Glutamatergic neuron (in vitro differentiated cells): Measurements from ENCODE around the gene PAGR1. TPM values are rescaled to one million over a fixed set of nuclear protein-coding genes. Genes with fewer than 3 reads are reported as not detected.
"Not testable (repeated sequence)": the region's sequence is repeated elsewhere in the genome, so short reads cannot be mapped to it uniquely, and the experiment has no call there.

ENCODE experiments used
- DNase-seq: peaks from one replicate; pipeline ENCODE4 v3.0.0; 2022
- H3K27ac Mint-ChIP-seq: one replicate; pipeline ENCODE4 v1.8.0; 2020; ENCODE audit warnings: mild to moderate bottlenecking, mixed read lengths, inconsistent platforms; ENCODE audit not compliant: unreplicated experiment
- H3K27me3 Mint-ChIP-seq: one replicate; pipeline ENCODE4 v1.8.0; 2020; ENCODE audit warnings: mild to moderate bottlenecking, moderate library complexity, mixed read lengths, inconsistent platforms; ENCODE audit not compliant: unreplicated experiment
- H3K36me3 Mint-ChIP-seq: one replicate; pipeline ENCODE4 v1.8.0; 2020; ENCODE audit warnings: mild to moderate bottlenecking, mixed read lengths, inconsistent platforms; ENCODE audit not compliant: unreplicated experiment
- H3K4me1 Mint-ChIP-seq: one replicate; pipeline ENCODE4 v1.8.0; 2020; ENCODE audit warnings: mild to moderate bottlenecking, low read depth, mixed read lengths, inconsistent platforms; ENCODE audit not compliant: unreplicated experiment
- H3K4me3 Mint-ChIP-seq: one replicate; pipeline ENCODE4 v1.8.0; 2020; ENCODE audit warnings: mild to moderate bottlenecking, mixed read lengths, inconsistent platforms; ENCODE audit not compliant: unreplicated experiment
- H3K9me3 Mint-ChIP-seq: one replicate; pipeline ENCODE4 v1.8.0; 2020; ENCODE audit warnings: mild to moderate bottlenecking, moderate library complexity, mixed read lengths, inconsistent platforms; ENCODE audit not compliant: unreplicated experiment
- total RNA-seq: library from RNA; stranded (reverse); fragmentation: NEBNext Ultra II Directional; extraction: Animal tissue kit (Norgen Biotek cat#: 25700); gene quantifications from one replicate; pipeline ENCODE4 v1.2.1, GENCODE V29; 2021; ENCODE audit not compliant: unreplicated experiment
- TF ChIP-seq, protein P1 (sequence below): fragments of 200-600 bp; sonication (generic); IDR thresholded peaks from one replicate; pipeline ENCODE4 v1.5.0; 2021; ENCODE audit not compliant: partially characterized antibody, unreplicated experiment

The PAGR1 gene
- total RNA-seq, 1 donor from 2014 or later: 110 TPM

- H3K9me3 Mint-ChIP-seq: no peaks in the 10 kb centered on the region
- peaks cover 13% of the 10 kb centered on the region for H3K4me1 Mint-ChIP-seq
- peak within 1 kb of the TSS; percentile 92 for H3K4me3 Mint-ChIP-seq
- H3K36me3 Mint-ChIP-seq: no peaks in the 10 kb centered on the region
- TF ChIP-seq, protein P1, sequence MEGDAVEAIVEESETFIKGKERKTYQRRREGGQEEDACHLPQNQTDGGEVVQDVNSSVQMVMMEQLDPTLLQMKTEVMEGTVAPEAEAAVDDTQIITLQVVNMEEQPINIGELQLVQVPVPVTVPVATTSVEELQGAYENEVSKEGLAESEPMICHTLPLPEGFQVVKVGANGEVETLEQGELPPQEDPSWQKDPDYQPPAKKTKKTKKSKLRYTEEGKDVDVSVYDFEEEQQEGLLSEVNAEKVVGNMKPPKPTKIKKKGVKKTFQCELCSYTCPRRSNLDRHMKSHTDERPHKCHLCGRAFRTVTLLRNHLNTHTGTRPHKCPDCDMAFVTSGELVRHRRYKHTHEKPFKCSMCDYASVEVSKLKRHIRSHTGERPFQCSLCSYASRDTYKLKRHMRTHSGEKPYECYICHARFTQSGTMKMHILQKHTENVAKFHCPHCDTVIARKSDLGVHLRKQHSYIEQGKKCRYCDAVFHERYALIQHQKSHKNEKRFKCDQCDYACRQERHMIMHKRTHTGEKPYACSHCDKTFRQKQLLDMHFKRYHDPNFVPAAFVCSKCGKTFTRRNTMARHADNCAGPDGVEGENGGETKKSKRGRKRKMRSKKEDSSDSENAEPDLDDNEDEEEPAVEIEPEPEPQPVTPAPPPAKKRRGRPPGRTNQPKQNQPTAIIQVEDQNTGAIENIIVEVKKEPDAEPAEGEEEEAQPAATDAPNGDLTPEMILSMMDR: peak; percentile 75
- H3K27me3 Mint-ChIP-seq: peaks cover 5% of the 10 kb centered on the region
- peak; percentile 99 for DNase-seq
- peak within 1 kb of the TSS; percentile 96 for H3K27ac Mint-ChIP-seq
Measured at GRCh38 chr16:29790183-29790948, 25.6 kb upstream of the PAGR1 start, which contains the start of gene KIF22. Gene KIF22 (plus strand): TSS chr16:29790751. CDS start chr16:29790760, 9 bp downstream.

DNA sequence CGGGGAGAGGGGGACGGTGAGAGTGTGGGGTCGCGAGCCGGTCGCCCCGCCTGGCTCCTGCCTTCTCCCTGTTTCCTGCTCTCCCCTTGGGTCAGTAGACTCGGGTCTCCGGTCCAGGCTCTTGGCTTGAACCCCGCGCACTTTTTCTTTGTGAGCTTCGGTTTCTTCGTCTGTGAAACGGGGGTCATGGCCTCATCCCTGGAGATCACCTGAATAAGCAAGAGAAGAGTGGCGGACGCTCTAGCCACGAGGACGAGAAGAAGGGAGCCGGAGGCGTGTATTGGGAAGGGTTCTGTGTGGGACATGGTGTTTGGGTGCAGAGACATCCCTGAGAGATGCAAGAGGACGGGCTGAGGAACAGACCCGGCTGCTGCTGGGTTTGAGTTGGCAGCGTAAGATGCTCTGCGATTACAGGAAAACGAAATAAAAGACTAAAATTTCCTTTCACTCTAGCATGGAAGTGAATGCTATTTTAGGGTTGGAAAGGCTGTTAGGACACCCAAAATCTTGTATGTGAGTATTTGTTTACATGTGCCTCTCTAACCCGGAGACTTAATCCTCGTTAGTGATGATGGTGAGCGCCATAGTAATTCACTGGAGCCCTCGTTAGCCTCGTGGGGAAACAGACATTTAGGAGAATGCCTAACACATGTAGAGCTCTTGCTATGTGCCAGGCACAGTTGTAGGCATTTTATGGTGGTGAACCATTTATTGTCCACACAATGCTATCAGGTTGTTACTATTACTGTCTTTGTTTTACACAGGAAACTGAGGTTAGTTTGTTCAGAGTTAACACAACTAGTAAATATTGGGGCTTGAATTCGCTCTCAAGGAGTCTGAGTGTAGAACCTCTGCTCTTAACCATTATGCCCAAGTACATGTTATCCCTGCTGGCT is 24.8 kb upstream of the PAGR1 start:
- no peak for DNase-seq
- Mint-ChIP-seq H3K4me3 (peak overlapping the region; percentile 92), H3K9me3 (peaks cover 2% of the 10 kb centered on the region), H3K27ac (peak overlapping the region; percentile 37), H3K36me3 (no peaks in the 10 kb centered on the region), H3K4me1 (peaks cover 12% of the 10 kb centered on the region), H3K27me3 (peaks cover 5% of the 10 kb centered on the region)
- TF ChIP-seq, protein P1: no peak

DNA sequence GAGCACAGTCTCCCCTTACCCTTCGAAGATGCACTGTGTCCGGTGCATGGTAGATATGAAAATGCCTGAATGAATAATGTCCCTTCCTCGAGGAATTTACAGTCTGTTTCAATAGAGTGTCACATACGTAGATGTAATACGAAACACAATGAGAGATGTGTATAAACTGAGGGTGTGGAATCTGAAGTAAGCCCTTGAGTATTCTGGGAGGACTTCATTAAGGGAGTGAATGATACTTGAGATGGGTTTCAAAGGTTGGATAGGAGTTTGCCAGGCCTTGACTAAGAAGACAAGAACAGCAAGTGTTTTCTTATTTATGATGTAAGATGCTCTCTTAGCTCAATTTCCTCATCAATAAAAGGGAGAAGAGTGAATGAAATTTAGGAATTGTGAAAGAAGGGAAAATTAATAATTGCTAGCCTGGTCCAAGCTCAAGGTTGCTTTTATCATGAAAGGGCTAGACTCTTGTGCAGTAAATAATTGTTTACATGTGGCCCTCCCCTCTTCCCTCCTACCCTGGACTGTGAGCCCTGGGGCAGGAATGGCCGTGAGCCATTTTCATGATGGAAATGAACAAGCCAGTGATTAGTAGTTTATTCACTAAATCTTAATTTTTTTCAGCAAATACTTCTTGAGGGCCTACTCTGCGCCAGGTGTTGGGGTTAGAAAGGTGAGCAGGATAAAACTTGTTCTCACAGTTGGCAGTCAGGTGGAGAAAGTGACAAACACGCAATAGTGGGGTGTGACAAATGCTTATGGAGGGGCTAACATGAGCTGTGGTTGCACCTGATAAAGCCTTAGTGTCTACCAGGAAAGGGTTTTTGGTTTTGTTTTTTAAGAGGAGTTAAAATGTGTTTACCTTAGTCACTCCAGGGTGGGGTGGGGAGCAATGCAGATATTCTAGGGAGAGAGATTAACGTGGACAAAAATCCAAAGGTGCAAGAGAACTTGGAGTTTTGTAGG is 23.8 kb upstream of the PAGR1 start:
- peak overlapping the region; percentile 92 for H3K4me3 Mint-ChIP-seq
- no peak for DNase-seq
- H3K27ac Mint-ChIP-seq: no peak overlapping the region
- peaks cover 5% of the 10 kb centered on the region for H3K27me3 Mint-ChIP-seq
- TF ChIP-seq, protein P1: no peak
- H3K9me3 Mint-ChIP-seq: peaks cover 2% of the 10 kb centered on the region
- peaks cover 12% of the 10 kb centered on the region for H3K4me1 Mint-ChIP-seq
- no peaks in the 10 kb centered on the region for H3K36me3 Mint-ChIP-seq

DNA sequence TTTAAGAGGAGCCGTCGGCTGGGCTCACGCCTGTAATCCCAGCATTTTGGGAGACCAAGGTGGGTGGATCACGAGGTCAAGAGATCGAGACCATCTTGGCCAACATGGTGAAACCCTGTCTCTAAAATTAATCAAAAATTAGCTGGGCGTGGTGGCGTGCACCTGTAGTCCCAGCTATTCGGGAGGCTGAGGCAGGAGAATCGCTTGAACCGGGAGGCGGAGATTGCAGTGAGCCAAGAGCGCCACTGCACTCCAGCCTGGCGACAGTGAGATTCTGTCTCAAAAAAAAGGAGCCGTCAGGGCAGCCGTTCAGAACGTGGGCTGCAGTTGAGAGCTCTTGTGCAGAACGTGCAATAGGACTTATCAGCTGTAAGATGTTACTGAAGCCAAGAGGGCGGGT is 22.8 kb upstream of the PAGR1 start:
- H3K4me3 Mint-ChIP-seq, DNase-seq, H3K9me3 Mint-ChIP-seq, H3K36me3 Mint-ChIP-seq, H3K27me3 Mint-ChIP-seq: not testable (repeated sequence)
- H3K27ac Mint-ChIP-seq: peak overlapping the region; percentile 62
- H3K4me1 Mint-ChIP-seq: peaks cover 12% of the 10 kb centered on the region

DNA sequence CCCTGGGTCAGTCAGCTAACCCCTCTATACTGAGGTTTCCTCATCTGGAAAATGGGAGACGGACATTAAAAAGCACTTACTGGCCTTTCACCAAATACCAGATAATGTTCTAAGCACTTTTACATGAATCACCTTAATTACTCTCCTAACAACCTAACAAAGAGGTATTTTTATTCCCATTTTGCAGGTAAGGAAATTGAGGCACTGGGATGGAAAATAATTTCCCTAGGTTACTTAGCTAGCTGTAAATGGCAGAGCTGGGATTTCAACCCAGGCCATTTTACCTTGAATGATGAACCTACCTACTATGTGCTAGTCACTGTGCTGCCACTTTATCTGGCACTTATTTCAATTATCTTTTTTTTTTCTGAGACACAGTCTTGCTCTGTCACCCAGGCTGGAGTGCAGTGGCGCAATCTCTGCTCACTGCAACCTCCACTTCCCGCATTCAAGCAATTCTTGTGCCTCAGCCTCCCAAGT is 21.7 kb upstream of the PAGR1 start:
- Mint-ChIP-seq H3K36me3 (no peaks in the 10 kb centered on the region), H3K27me3 (peaks cover 5% of the 10 kb centered on the region), H3K27ac (no peak overlapping the region), H3K9me3 (peaks cover 2% of the 10 kb centered on the region), H3K4me3 (no peak overlapping the region), H3K4me1 (peaks cover 12% of the 10 kb centered on the region)
- TF ChIP-seq, protein P1: no peak
- DNase-seq: no peak
